Fibroblast of the aortic adventitia (primary cell): ENCODE results near the gene ATXN7L1. TPM values are rescaled to one million over a fixed set of nuclear protein-coding genes. Genes with fewer than 3 reads are reported as not detected.
"Not testable (repeated sequence)": the region's sequence is repeated elsewhere in the genome, so short reads cannot be mapped to it uniquely, and the experiment has no call there.

Source experiments
- DNase-seq: peaks from one replicate; pipeline ENCODE4 v3.0.0-alpha.2; 2010; ENCODE audit warnings: low read depth
- H3K4me3 ChIP-seq: 2 replicates; pipeline ENCODE4 v1.5.1; 2011; ENCODE audit warnings: low read depth, mild to moderate bottlenecking, control low read depth, low read length, moderate library complexity
- CTCF ChIP-seq: IDR thresholded peaks from 2 replicates; pipeline ENCODE4 v1.5.1; 2011; ENCODE audit warnings: mild to moderate bottlenecking, low read length, control low read depth, inconsistent platforms; ENCODE audit not compliant: insufficient read depth
- total RNA-seq: library from RNA; depleted of rRNA; stranded (reverse); fragments of >200 nt; gene quantifications from 2 replicates; pipeline ENCODE4 v1.2.3, GENCODE V29; 2012; ENCODE audit warnings: low replicate concordance

The ATXN7L1 gene
- total RNA-seq, 1 donor, result 13.8 TPM

GRCh38 chr7:105791926-105792325 lies 84.5 kb downstream of the ATXN7L1 start:
- no peak for DNase-seq
- no peak overlapping the region for H3K4me3 ChIP-seq
- no peak for TF ChIP-seq CTCF

DNA sequence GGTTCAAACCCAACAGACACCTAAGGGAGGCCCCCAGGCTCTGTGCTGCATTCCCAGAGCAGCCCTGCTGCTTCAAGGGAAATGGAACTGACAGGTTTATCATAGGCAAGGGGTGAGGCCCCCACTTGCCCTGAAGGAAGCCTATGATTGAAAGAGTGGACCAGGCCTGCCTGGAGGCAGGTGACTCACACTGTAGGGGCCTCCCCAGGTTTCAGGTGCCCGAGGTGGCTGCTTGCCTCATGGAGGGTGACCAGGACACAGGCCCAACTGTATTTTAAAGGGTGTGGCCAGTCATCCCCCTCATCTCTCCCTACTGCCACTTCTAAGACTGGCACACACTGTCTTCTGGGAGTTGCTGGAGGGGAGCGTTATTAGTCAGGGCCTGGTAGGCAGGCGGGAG lies 85.4 kb downstream of the ATXN7L1 start:
- no peak overlapping the region for H3K4me3 ChIP-seq
- no peak for DNase-seq
- no peak for TF ChIP-seq CTCF

- not testable (repeated sequence) for DNase-seq, H3K4me3 ChIP-seq
Measured at GRCh38 chr7:105790452-105790851, 85.9 kb downstream of the ATXN7L1 start.

DNA sequence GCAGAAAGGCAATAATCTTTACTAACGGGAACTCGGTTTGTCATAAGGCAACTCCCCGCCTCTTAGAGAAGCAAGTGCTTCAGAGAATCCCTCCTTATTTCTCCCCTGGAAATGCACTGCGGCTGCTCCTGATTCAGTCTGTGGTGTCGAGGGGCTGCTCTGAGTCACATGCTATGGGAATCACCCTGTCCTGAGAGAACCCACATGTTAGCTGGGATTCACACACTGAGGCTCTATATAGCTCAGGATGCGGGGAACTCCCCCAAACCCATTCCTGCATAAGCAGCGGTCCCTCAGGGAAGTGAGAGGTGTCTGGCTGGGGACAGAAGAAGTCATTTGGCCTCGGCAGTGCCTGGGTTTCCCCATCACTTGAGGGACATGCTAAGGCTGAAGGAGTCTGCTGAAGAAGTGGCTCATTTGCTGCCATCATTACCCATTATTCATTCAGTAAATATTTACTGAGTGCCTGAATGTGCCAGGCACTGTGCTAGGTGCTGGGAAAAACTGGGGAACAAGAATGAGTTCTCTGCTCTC lies 87.5 kb downstream of the ATXN7L1 start:
- DNase-seq, result no peak
- no peak for TF ChIP-seq CTCF
- H3K4me3 ChIP-seq, result no peak overlapping the region

DNA sequence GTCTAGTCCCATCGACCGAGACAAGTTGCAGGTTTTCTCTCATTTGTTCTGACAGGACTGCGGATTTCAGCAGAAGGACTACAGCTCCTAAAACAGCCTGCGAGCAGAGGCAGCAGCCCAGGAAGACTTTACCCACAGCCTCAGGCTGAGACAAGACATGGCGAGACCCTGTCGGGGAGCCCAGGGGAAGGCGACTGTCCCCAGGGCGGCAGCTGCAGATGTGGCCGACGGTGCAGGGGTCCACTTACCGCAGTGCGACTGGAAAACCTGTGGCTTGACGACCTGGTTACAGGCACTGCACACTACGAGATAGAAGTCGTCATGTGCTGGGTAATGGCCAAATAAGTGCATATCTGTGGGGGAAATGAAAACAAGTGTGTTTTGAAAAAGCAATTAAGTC lies 88.0 kb downstream of the ATXN7L1 start:
- no peak for TF ChIP-seq CTCF
- no peak overlapping the region for H3K4me3 ChIP-seq
- DNase-seq, result no peak

- no peak for DNase-seq
- no peak for TF ChIP-seq CTCF
- H3K4me3 ChIP-seq, result no peak overlapping the region
Measured at GRCh38 chr7:105787793-105788192, 88.6 kb downstream of the ATXN7L1 start.

- no peak for DNase-seq
- TF ChIP-seq CTCF, result no peak
Measured at GRCh38 chr7:105786520-105787470, 89.6 kb downstream of the ATXN7L1 start.

More at GRCh38 chr7:105786520-105787470, 89.6 kb downstream of the ATXN7L1 start:
- no peak overlapping the region for H3K4me3 ChIP-seq
